IPS-18c (cell line): ENCODE data around the gene IQSEC2.
A peak's percentile ranks its signal among the peaks of the same experiment; 100 is the strongest.

Experiments
- H3K4me3 ChIP-seq: 2 replicates; pipeline ENCODE4 v1.7.0; 2013; ENCODE audit warnings: low read depth, mild to moderate bottlenecking, low read length, moderate library complexity; ENCODE audit not compliant: insufficient read depth
- H3K9me3 ChIP-seq: one replicate; pipeline ENCODE4 v1.6.1; 2013; ENCODE audit warnings: mild to moderate bottlenecking, low read length, moderate library complexity; ENCODE audit not compliant: control insufficient read depth, insufficient read depth

Gene IQSEC2

GRCh38 chrX:53257166-53257565 lies 24.2 kb downstream of the IQSEC2 start:
- H3K9me3 ChIP-seq = no peaks in the 10 kb centered on the region
- H3K4me3 ChIP-seq = peak overlapping the region; percentile 34

GRCh38 chrX:53256446-53257041 lies 24.8 kb downstream of the IQSEC2 start:
- Histone ChIP-seq H3K4me3 (peak overlapping the region; percentile 34), H3K9me3 (no peaks in the 10 kb centered on the region)

GRCh38 chrX:53255738-53256191 lies 25.6 kb downstream of the IQSEC2 start:
- H3K4me3 ChIP-seq = no peak overlapping the region
- no peaks in the 10 kb centered on the region for H3K9me3 ChIP-seq

GRCh38 chrX:53254570-53255461 lies 26.6 kb downstream of the IQSEC2 start:
- Histone ChIP-seq H3K9me3 (peaks cover 2% of the 10 kb centered on the region), H3K4me3 (no peak overlapping the region)

GRCh38 chrX:53253293-53254020 lies 27.9 kb downstream of the IQSEC2 start:
- peaks cover 2% of the 10 kb centered on the region for H3K9me3 ChIP-seq
- no peak overlapping the region for H3K4me3 ChIP-seq

GRCh38 chrX:53251307-53251706 lies 30.1 kb downstream of the IQSEC2 start:
- no peak overlapping the region for H3K4me3 ChIP-seq
- H3K9me3 ChIP-seq = peaks cover 2% of the 10 kb centered on the region

- H3K4me3 ChIP-seq = no peak overlapping the region
- H3K9me3 ChIP-seq = peaks cover 2% of the 10 kb centered on the region
These were observed 30.8 kb downstream of the IQSEC2 start for GRCh38 chrX:53250556-53250955.

GRCh38 chrX:53249408-53250042 lies 31.9 kb downstream of the IQSEC2 start:
- Histone ChIP-seq H3K4me3 (no peak overlapping the region), H3K9me3 (peaks cover 2% of the 10 kb centered on the region)

GRCh38 chrX:53247928-53248327 lies 33.5 kb downstream of the IQSEC2 start:
- H3K9me3 ChIP-seq = peaks cover 4% of the 10 kb centered on the region
- no peak overlapping the region for H3K4me3 ChIP-seq

GRCh38 chrX:53246231-53246630 lies 35.2 kb downstream of the IQSEC2 start:
- Histone ChIP-seq H3K4me3 (no peak overlapping the region), H3K9me3 (peaks cover 7% of the 10 kb centered on the region)

GRCh38 chrX:53244610-53245009 lies 36.8 kb downstream of the IQSEC2 start:
- peaks cover 5% of the 10 kb centered on the region for H3K9me3 ChIP-seq
- H3K4me3 ChIP-seq = no peak overlapping the region

GRCh38 chrX:53242310-53242709 lies 39.1 kb downstream of the IQSEC2 start:
- Histone ChIP-seq H3K4me3 (no peak overlapping the region), H3K9me3 (peaks cover 5% of the 10 kb centered on the region)

- peaks cover 5% of the 10 kb centered on the region for H3K9me3 ChIP-seq
- no peak overlapping the region for H3K4me3 ChIP-seq
These were observed 39.8 kb downstream of the IQSEC2 start for GRCh38 chrX:53241558-53241957.

- no peak overlapping the region for H3K4me3 ChIP-seq
- peaks cover 5% of the 10 kb centered on the region for H3K9me3 ChIP-seq
These were observed 41.9 kb downstream of the IQSEC2 start for GRCh38 chrX:53239474-53239873.

- H3K9me3 ChIP-seq = peaks cover 3% of the 10 kb centered on the region
These were observed 44.3 kb downstream of the IQSEC2 start for GRCh38 chrX:53237056-53237455.

GRCh38 chrX:53236025-53236679 lies 45.2 kb downstream of the IQSEC2 start:
- H3K9me3 ChIP-seq = no peaks in the 10 kb centered on the region
- no peak overlapping the region for H3K4me3 ChIP-seq

More at GRCh38 chrX:53237056-53237455, 44.3 kb downstream of the IQSEC2 start:
- no peak overlapping the region for H3K4me3 ChIP-seq

GRCh38 chrX:53235566-53235965 lies 45.8 kb downstream of the IQSEC2 start:
- Histone ChIP-seq H3K4me3 (no peak overlapping the region), H3K9me3 (no peaks in the 10 kb centered on the region)
